Neural cell (in vitro differentiated cells): Measurements from ENCODE around the gene ADAMTS4. TPM values are rescaled to one million over a fixed set of nuclear protein-coding genes. Genes with fewer than 3 reads are reported as not detected.

Experiments
- H2AFZ ChIP-seq: fragments of 200-600, 300-800 bp; sonication (generic), shearing (Covaris generic); 2 replicates; pipeline ENCODE4 v1.6.0; 2014; ENCODE audit warnings: low read depth, mild to moderate bottlenecking, antibody characterized with exemption, low read length, moderate library complexity
- H3F3A ChIP-seq: fragments of 200-600 bp; shearing (Covaris generic); 2 replicates; pipeline ENCODE4 v1.6.1; 2016; ENCODE audit warnings: mild to moderate bottlenecking, moderate library complexity, mixed read lengths, antibody characterized with exemption, low read length; ENCODE audit not compliant: insufficient read depth, poor library complexity, severe bottlenecking
- H3K27ac ChIP-seq: fragments of 200-600, 300-800 bp; sonication (generic), shearing (Covaris generic); 2 replicates; pipeline ENCODE4 v1.5.1; 2014; ENCODE audit warnings: mild to moderate bottlenecking, low read length, moderate library complexity
- H3K27me3 ChIP-seq: fragments of 300-800, 200-600 bp; sonication (generic), shearing (Covaris generic); 2 replicates; pipeline ENCODE4 v1.6.0; 2014; ENCODE audit warnings: mild to moderate bottlenecking, low read depth, low read length, moderate library complexity; ENCODE audit not compliant: insufficient read depth
- H3K36me3 ChIP-seq: fragments of 300-800, 200-600 bp; sonication (generic), shearing (Covaris generic); 2 replicates; pipeline ENCODE4 v1.5.1; 2014; ENCODE audit warnings: mild to moderate bottlenecking, antibody characterized with exemption, low read length, moderate library complexity; ENCODE audit not compliant: insufficient read depth
- H3K4me2 ChIP-seq: fragments of 300-800, 200-600 bp; sonication (generic), shearing (Covaris generic); 2 replicates; pipeline ENCODE4 v1.6.0; 2014; ENCODE audit warnings: mild to moderate bottlenecking, low read length
- H3K4me3 ChIP-seq: fragments of 300-800, 200-600 bp; sonication (generic), shearing (Covaris generic); 2 replicates; pipeline ENCODE4 v1.5.1; 2014; ENCODE audit warnings: mild to moderate bottlenecking, low read length, moderate library complexity
- H3K79me2 ChIP-seq: fragments of 200-600 bp; shearing (Covaris generic); replicated peaks from 2 replicates; pipeline ENCODE4 v1.6.0; 2014; ENCODE audit warnings: mild to moderate bottlenecking, low read length, moderate library complexity; ENCODE audit not compliant: insufficient read depth
- H3K9ac ChIP-seq: fragments of 300-800, 200-600 bp; sonication (generic), shearing (Covaris generic); 2 replicates; pipeline ENCODE4 v1.6.1; 2016; ENCODE audit warnings: mild to moderate bottlenecking, low read length, mixed read lengths
- H3K9me2 ChIP-seq: fragments of 200-600 bp; shearing (Covaris generic); 2 replicates; pipeline ENCODE4 v1.6.1; 2016; ENCODE audit warnings: mild to moderate bottlenecking, low read length, mixed read lengths; ENCODE audit not compliant: insufficient read depth
- H3K9me3 ChIP-seq: fragments of 200-600, 300-800 bp; sonication (generic), shearing (Covaris generic); 2 replicates; pipeline ENCODE4 v1.6.1; 2016; ENCODE audit warnings: mild to moderate bottlenecking, mixed run types, low read length, moderate library complexity, mixed read lengths
- H4K20me1 ChIP-seq: fragments of 200-600 bp; shearing (Covaris generic); 2 replicates; pipeline ENCODE4 v1.6.1; 2016; ENCODE audit warnings: mild to moderate bottlenecking, mixed run types; ENCODE audit not compliant: insufficient read depth
- EP300 ChIP-seq: fragments of 450-650 bp; conservative IDR thresholded peaks from 2 replicates; pipeline ENCODE4 v1.6.1; 2014; ENCODE audit warnings: antibody characterized with exemption, mild to moderate bottlenecking, moderate library complexity; ENCODE audit not compliant: poor library complexity, severe bottlenecking
- EZH2 ChIP-seq: fragments of 200-600, 300-800 bp; shearing (Covaris generic), sonication (generic); IDR thresholded peaks from 2 replicates; pipeline ENCODE4 v1.6.1; 2014; ENCODE audit warnings: antibody characterized with exemption, low read length, borderline replicate concordance, mild to moderate bottlenecking; ENCODE audit not compliant: insufficient read depth, poor library complexity, severe bottlenecking
- MXI1 ChIP-seq: fragments of 450-650 bp; conservative IDR thresholded peaks from 2 replicates; pipeline ENCODE4 v1.6.1; 2014; ENCODE audit warnings: antibody characterized with exemption, mild to moderate bottlenecking; ENCODE audit not compliant: poor library complexity, severe bottlenecking
- POLR2AphosphoS5 ChIP-seq: IDR thresholded peaks from 2 replicates; pipeline ENCODE4 v1.6.1; 2012
- RAD21 ChIP-seq: fragments of 450-650 bp; conservative IDR thresholded peaks from 2 replicates; pipeline ENCODE4 v1.6.1; 2014; ENCODE audit warnings: antibody characterized with exemption, mild to moderate bottlenecking, moderate library complexity
- REST ChIP-seq: IDR thresholded peaks from 2 replicates; pipeline ENCODE4 v1.6.1; 2012; ENCODE audit warnings: borderline replicate concordance
- SMC3 ChIP-seq: fragments of 450-650 bp; conservative IDR thresholded peaks from 2 replicates; pipeline ENCODE4 v1.6.1; 2014; ENCODE audit warnings: antibody characterized with exemption, mild to moderate bottlenecking, moderate library complexity; ENCODE audit not compliant: poor library complexity
- TAF1 ChIP-seq: IDR thresholded peaks from 2 replicates; pipeline ENCODE4 v1.6.1; 2012; ENCODE audit warnings: low read depth
- polyA plus RNA-seq: library from polyadenylated mRNA; depleted of rRNA; stranded (reverse); fragments of >200 nt; gene quantifications from 2 replicates; pipeline ENCODE4 v1.2.3, GENCODE V29; 2014
- TF ChIP-seq, protein P1 (sequence below): fragments of 450-650 bp; IDR thresholded peaks from 2 replicates; pipeline ENCODE4 v1.5.1; 2014; ENCODE audit warnings: antibody characterized with exemption, mild to moderate bottlenecking, moderate library complexity; ENCODE audit not compliant: poor library complexity, severe bottlenecking

The ADAMTS4 gene
- polyA plus RNA-seq, 1 donor from 2014 or later: 0.04 TPM

DNA sequence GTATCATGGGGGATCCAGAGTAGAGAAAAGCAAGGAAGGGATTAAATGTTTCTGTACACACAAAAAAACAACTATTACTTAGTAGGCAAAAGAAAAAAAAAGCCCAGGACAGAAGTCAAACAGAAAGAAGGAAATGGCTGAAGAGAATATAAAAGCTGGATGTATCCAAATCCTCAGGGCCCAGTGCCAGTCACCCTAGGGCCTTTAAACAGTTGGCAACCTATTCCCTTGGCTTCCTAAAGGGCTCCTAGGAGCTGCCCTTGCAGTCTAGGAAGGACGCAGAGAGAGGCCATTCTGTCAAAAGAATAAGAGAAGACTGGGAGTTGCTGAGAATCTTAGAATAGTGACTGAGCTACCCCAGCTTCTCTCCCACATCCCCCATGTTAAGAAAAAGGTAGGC lies 26.5 kb downstream of the ADAMTS4 start:
- no peaks in the 10 kb centered on the region for H3K36me3 ChIP-seq
- no peak overlapping the region for H3K27ac ChIP-seq
- no peaks in the 10 kb centered on the region for H3F3A ChIP-seq
- H3K9ac ChIP-seq: no peak overlapping the region
- H3K9me3 ChIP-seq: no peaks in the 10 kb centered on the region
- no peaks in the 10 kb centered on the region for H3K27me3 ChIP-seq
- no peaks in the 10 kb centered on the region for H3K9me2 ChIP-seq
- no peak overlapping the region for H3K4me3 ChIP-seq
- no peak overlapping the region for H3K4me2 ChIP-seq
- no peak overlapping the region for H2AFZ ChIP-seq
- peaks cover 6% of the 10 kb centered on the region for H3K79me2 ChIP-seq
- H4K20me1 ChIP-seq: no peaks in the 10 kb centered on the region
- TF ChIP-seq RAD21 (no peak), REST (no peak), EZH2 (no peak), POLR2AphosphoS5 (no peak), MXI1 (no peak), TAF1 (no peak), SMC3 (no peak), EP300 (no peak)
- TF ChIP-seq, protein P1, sequence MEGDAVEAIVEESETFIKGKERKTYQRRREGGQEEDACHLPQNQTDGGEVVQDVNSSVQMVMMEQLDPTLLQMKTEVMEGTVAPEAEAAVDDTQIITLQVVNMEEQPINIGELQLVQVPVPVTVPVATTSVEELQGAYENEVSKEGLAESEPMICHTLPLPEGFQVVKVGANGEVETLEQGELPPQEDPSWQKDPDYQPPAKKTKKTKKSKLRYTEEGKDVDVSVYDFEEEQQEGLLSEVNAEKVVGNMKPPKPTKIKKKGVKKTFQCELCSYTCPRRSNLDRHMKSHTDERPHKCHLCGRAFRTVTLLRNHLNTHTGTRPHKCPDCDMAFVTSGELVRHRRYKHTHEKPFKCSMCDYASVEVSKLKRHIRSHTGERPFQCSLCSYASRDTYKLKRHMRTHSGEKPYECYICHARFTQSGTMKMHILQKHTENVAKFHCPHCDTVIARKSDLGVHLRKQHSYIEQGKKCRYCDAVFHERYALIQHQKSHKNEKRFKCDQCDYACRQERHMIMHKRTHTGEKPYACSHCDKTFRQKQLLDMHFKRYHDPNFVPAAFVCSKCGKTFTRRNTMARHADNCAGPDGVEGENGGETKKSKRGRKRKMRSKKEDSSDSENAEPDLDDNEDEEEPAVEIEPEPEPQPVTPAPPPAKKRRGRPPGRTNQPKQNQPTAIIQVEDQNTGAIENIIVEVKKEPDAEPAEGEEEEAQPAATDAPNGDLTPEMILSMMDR: no peak

- Histone ChIP-seq H2AFZ (no peak overlapping the region), H3K9ac (no peak overlapping the region), H3K27ac (no peak overlapping the region), H3K4me2 (no peak overlapping the region), H3K4me3 (no peak overlapping the region), H3K9me3 (no peaks in the 10 kb centered on the region), H4K20me1 (no peaks in the 10 kb centered on the region), H3K79me2 (peaks cover 6% of the 10 kb centered on the region), H3F3A (no peaks in the 10 kb centered on the region), H3K36me3 (no peaks in the 10 kb centered on the region), H3K27me3 (no peaks in the 10 kb centered on the region), H3K9me2 (no peaks in the 10 kb centered on the region)
- TF ChIP-seq TAF1 (no peak), SMC3 (no peak), POLR2AphosphoS5 (no peak), EZH2 (no peak), REST (no peak), EP300 (no peak), RAD21 (no peak), MXI1 (no peak)
- TF ChIP-seq, protein P1: no peak
Measured at GRCh38 chr1:161171696-161172095, 27.2 kb downstream of the ADAMTS4 start.
